DOHH2 (cell line): ENCODE measurements around the gene ITK.

Experiments used
- H3F3A ChIP-seq: fragments of 200-600 bp; sonication (generic), shearing (Covaris generic); 2 replicates; pipeline ENCODE4 v1.6.0; 2016; ENCODE audit warnings: antibody characterized with exemption, mild to moderate bottlenecking; ENCODE audit not compliant: control insufficient read depth, insufficient read depth
- H3K27ac ChIP-seq: fragments of 200-600 bp; sonication (generic); 2 replicates; pipeline ENCODE4 v1.5.1; 2014; ENCODE audit warnings: low read depth, mild to moderate bottlenecking, low read length, moderate library complexity
- H3K27me3 ChIP-seq: fragments of 200-600 bp; sonication (generic); 2 replicates; pipeline ENCODE4 v1.6.1; 2014; ENCODE audit warnings: mild to moderate bottlenecking, low read length, mixed read lengths; ENCODE audit not compliant: control insufficient read depth
- H3K36me3 ChIP-seq: fragments of 200-600 bp; sonication (generic); 2 replicates; pipeline ENCODE4 v1.6.1; 2014; ENCODE audit warnings: mild to moderate bottlenecking, low read length, moderate library complexity, mixed read lengths; ENCODE audit not compliant: control insufficient read depth
- H3K4me1 ChIP-seq: fragments of 200-600 bp; sonication (generic); 2 replicates; pipeline ENCODE4 v1.6.1; 2014; ENCODE audit warnings: mild to moderate bottlenecking, low read length, mixed read lengths; ENCODE audit not compliant: control insufficient read depth
- H3K4me2 ChIP-seq: fragments of 200-600 bp; sonication (generic); 2 replicates; pipeline ENCODE4 v1.6.0; 2014; ENCODE audit warnings: mild to moderate bottlenecking, low read length, moderate library complexity
- H3K4me3 ChIP-seq: fragments of 200-600 bp; sonication (generic); 2 replicates; pipeline ENCODE4 v1.5.1; 2014; ENCODE audit warnings: mild to moderate bottlenecking, low read length, mixed read lengths
- H3K79me2 ChIP-seq: fragments of 200-600 bp; sonication (generic); 2 replicates; pipeline ENCODE4 v1.6.1; 2014; ENCODE audit warnings: mild to moderate bottlenecking, low read length, mixed read lengths; ENCODE audit not compliant: control insufficient read depth
- H3K9me2 ChIP-seq: fragments of 200-600 bp; sonication (generic); replicated peaks from 2 replicates; pipeline ENCODE4 v1.6.1; 2014; ENCODE audit warnings: mild to moderate bottlenecking, low read length, mixed read lengths; ENCODE audit not compliant: control insufficient read depth
- H3K9me3 ChIP-seq: fragments of 200-600 bp; sonication (generic); 2 replicates; pipeline ENCODE4 v1.6.1; 2014; ENCODE audit warnings: antibody characterized with exemption, low read length, mixed read lengths; ENCODE audit not compliant: control insufficient read depth, insufficient read depth
- H4K20me1 ChIP-seq: fragments of 200-600 bp; sonication (generic); 2 replicates; pipeline ENCODE4 v1.6.0; 2014; ENCODE audit warnings: low read depth, mild to moderate bottlenecking, antibody characterized with exemption, low read length, moderate library complexity; ENCODE audit not compliant: control insufficient read depth, insufficient read depth
- EZH2phosphoT487 ChIP-seq: fragments of 200-600 bp; sonication (generic); IDR thresholded peaks from 2 replicates; pipeline ENCODE4 v1.6.1; 2017; ENCODE audit warnings: borderline replicate concordance, mild to moderate bottlenecking, antibody characterized with exemption, low read length, moderate library complexity, mixed read lengths
- TF ChIP-seq, protein P1 (sequence below): fragments of 200-600 bp; sonication (generic); IDR thresholded peaks from one replicate; pipeline ENCODE4 v1.5.1; 2014; ENCODE audit warnings: antibody characterized with exemption, mild to moderate bottlenecking, low read depth, low read length; ENCODE audit not compliant: poor library complexity, severe bottlenecking

Gene ITK

DNA sequence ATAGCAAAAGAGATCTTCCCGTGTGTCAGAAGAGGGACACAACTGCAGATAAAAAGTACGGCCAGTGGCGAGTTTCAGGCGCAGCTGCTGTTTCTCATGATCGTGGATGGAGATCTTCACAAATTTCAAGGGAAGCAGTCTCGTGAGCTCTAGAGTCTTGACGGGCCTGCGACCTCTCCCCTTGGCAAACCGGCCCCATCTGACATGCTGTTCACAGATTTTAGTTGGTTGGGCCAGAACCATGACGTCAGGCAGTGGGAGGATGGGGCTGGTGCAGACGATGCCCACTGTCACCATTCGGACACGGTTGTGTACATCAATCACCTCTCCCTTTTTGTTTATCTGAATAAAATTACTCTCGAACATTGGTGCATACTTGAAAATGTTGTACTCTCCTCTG is 15.0 kb upstream of the ITK start:
- Histone ChIP-seq H3K36me3 (no peaks in the 10 kb centered on the region), H3K4me3 (no peak overlapping the region), H3K4me2 (no peak overlapping the region), H3K9me3 (peaks cover 3% of the 10 kb centered on the region), H3K4me1 (0 out of 2 replicates have a peak, but pooled peaks cover 4% of the 10 kb centered on the region), H4K20me1 (no peaks in the 10 kb centered on the region), H3F3A (no peaks in the 10 kb centered on the region), H3K9me2 (no peaks in the 10 kb centered on the region), H3K79me2 (no peaks in the 10 kb centered on the region), H3K27ac (no peak overlapping the region), H3K27me3 (peaks cover 31% of the 10 kb centered on the region)
- TF ChIP-seq, protein P1, sequence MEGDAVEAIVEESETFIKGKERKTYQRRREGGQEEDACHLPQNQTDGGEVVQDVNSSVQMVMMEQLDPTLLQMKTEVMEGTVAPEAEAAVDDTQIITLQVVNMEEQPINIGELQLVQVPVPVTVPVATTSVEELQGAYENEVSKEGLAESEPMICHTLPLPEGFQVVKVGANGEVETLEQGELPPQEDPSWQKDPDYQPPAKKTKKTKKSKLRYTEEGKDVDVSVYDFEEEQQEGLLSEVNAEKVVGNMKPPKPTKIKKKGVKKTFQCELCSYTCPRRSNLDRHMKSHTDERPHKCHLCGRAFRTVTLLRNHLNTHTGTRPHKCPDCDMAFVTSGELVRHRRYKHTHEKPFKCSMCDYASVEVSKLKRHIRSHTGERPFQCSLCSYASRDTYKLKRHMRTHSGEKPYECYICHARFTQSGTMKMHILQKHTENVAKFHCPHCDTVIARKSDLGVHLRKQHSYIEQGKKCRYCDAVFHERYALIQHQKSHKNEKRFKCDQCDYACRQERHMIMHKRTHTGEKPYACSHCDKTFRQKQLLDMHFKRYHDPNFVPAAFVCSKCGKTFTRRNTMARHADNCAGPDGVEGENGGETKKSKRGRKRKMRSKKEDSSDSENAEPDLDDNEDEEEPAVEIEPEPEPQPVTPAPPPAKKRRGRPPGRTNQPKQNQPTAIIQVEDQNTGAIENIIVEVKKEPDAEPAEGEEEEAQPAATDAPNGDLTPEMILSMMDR: no peak

DNA sequence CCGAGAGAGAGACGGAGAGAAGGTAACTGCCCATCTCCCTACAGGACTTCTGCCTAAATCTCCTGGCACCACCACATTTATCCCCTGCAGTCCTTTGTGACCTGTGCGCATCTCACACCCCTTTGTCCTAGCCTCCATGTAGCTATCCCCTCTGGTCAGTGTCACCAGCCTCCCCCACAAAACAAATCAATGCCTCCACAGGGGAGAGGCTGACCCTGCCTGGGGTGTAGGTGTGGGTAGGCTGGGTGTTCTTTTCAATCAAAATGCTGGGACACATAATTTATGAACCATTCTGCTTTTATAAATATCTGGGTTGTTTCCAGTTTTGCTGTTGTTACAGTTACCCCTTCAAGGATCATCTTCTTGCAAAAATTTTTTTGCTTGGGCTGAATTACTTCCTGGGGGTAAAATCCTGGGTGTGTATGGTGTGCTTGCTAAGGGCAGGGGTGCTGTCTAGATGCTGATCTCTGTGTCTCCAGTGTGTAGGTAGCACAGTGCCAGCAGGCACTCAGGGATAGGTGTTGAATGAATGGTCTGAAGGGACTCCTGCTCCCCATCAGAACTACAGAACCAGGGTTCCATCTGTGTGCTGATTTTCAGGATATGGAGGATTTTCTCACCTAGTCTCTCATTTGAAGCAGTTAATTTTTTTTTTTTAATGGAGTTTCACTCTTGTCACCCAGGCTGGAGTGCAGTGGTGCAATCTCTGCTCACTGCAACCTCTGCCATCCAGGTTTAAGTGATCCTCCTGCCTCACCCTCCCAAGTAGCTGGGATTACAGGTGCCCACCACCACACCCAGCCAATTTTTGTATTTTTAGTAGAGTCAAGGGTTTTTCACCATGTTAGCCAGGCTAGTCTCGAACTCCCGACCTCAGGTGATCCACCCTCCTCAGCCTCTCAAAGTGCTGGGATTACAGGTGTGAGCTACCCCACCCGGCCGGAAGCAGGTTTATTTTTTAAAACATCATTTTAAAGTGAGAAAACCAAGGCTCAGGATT is 14.1 kb upstream of the ITK start, which contains the start of gene GARIN3:
GARIN3 (minus strand) TSS at position 51 of the 1,000 bp plus-strand sequence. CDS start 96 bp downstream, outside the sequence.
- no peaks in the 10 kb centered on the region for H3K79me2 ChIP-seq
- no peak for TF ChIP-seq EZH2phosphoT487
- peaks cover 3% of the 10 kb centered on the region for H3K9me3 ChIP-seq
- H3F3A ChIP-seq: no peaks in the 10 kb centered on the region
- H3K9me2 ChIP-seq: no peaks in the 10 kb centered on the region
- no peak within 1 kb of the TSS for H3K27ac ChIP-seq
- peaks cover 26% of the 10 kb centered on the region for H3K27me3 ChIP-seq
- H3K4me2 ChIP-seq: no peak within 1 kb of the TSS
- H3K36me3 ChIP-seq: no peaks in the 10 kb centered on the region
- H3K4me3 ChIP-seq: no peak within 1 kb of the TSS
- peaks cover 5% of the 10 kb centered on the region for H3K4me1 ChIP-seq
- H4K20me1 ChIP-seq: no peaks in the 10 kb centered on the region

DNA sequence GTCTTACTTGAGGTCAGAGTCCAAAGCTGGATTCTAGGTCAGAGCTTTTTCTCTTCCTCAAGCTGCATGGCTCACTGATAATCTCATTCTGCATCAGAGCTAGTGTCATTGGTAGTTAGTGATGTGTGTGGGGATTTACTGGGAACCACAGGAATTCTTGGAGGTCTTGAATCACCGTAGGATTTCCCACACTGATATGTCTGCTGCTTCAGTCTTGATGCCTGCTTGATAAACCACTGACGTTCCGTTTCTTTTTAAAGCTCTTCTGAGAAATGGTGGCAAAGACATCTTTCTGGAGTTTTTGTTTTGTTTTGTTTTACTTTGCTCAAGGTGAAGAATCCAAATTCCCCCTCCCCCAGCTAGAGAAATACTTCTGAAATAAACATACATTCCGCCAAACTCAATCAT is 13.4 kb upstream of the ITK start:
- Histone ChIP-seq H4K20me1 (no peaks in the 10 kb centered on the region), H3K36me3 (no peaks in the 10 kb centered on the region), H3K27me3 (peaks cover 24% of the 10 kb centered on the region), H3K4me1 (peaks cover 12% of the 10 kb centered on the region), H3K4me3 (no peak overlapping the region), H3K79me2 (no peaks in the 10 kb centered on the region), H3K27ac (no peak overlapping the region), H3K9me2 (no peaks in the 10 kb centered on the region), H3F3A (no peaks in the 10 kb centered on the region), H3K9me3 (peaks cover 3% of the 10 kb centered on the region), H3K4me2 (no peak overlapping the region)
- no peak for TF ChIP-seq EZH2phosphoT487
- TF ChIP-seq, protein P1: no peak

DNA sequence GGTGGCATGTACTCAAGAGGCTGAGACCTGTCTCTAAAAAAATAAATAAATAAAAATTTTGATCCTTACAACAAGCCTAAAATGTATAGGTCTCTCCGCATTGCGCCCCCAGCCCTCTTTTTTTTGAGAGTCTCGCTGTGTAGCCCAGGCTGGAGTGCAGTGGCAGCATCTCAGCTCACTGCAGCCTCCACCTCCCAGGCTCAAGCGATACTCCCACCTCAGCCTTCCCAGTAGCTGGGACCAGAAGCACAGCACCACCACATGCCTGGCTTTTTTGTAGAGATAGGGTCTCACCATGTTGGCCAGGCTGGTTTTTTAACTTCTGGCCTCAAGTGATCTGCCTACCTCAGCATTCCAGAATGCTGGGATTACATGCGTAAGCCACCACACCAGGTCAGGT is 12.4 kb upstream of the ITK start:
- Histone ChIP-seq H3K4me3 (no peak overlapping the region), H3K27ac (no peak overlapping the region), H3K36me3 (no peaks in the 10 kb centered on the region), H4K20me1 (no peaks in the 10 kb centered on the region), H3K27me3 (peaks cover 19% of the 10 kb centered on the region), H3K79me2 (no peaks in the 10 kb centered on the region), H3K4me1 (peaks cover 22% of the 10 kb centered on the region), H3K9me3 (peaks cover 3% of the 10 kb centered on the region), H3K4me2 (no peak overlapping the region), H3F3A (no peaks in the 10 kb centered on the region), H3K9me2 (no peaks in the 10 kb centered on the region)
- TF ChIP-seq EZH2phosphoT487: no peak
- TF ChIP-seq, protein P1: no peak
